Type B pancreatic cell (in vitro differentiated cells): ENCODE measurements around the gene CCDC195. TPM values are rescaled to one million over a fixed set of nuclear protein-coding genes. Genes with fewer than 3 reads are reported as not detected.

Source experiments
- DNase-seq: peaks from one replicate; pipeline ENCODE4 v3.0.0; 2021; ENCODE audit warnings: mixed read lengths; ENCODE audit not compliant: unreplicated experiment; ENCODE audit errors: extremely low spot score
- H3K27ac Mint-ChIP-seq: 2 replicates; pipeline ENCODE4 v1.8.0; 2021; ENCODE audit warnings: mild to moderate bottlenecking, mixed read lengths
- H3K27me3 Mint-ChIP-seq: 2 replicates; pipeline ENCODE4 v1.8.0; 2021; ENCODE audit warnings: mixed read lengths
- H3K36me3 Mint-ChIP-seq: 2 replicates; pipeline ENCODE4 v1.8.0; 2021; ENCODE audit warnings: mixed read lengths
- H3K4me1 Mint-ChIP-seq: one replicate; pipeline ENCODE4 v1.8.0; 2021; ENCODE audit warnings: mixed read lengths; ENCODE audit not compliant: unreplicated experiment
- H3K4me3 Mint-ChIP-seq: 2 replicates; pipeline ENCODE4 v1.8.0; 2021; ENCODE audit warnings: mild to moderate bottlenecking, mixed read lengths
- H3K9me3 Mint-ChIP-seq: 2 replicates; pipeline ENCODE4 v1.8.0; 2021; ENCODE audit warnings: mixed read lengths
- total RNA-seq: library from RNA; stranded (reverse); gene quantifications from 2 replicates; pipeline ENCODE4 v1.2.1, GENCODE V29; 2021; ENCODE audit warnings: low replicate concordance
- TF ChIP-seq, protein P1 (sequence below): fragments of 200-600 bp; sonication (generic); conservative IDR thresholded peaks from 2 replicates; pipeline ENCODE4 v1.5.0; 2021; ENCODE audit warnings: antibody characterized with exemption, mild to moderate bottlenecking

The CCDC195 gene
- total RNA-seq, 1 donor from 2014 or later = not detected

DNA sequence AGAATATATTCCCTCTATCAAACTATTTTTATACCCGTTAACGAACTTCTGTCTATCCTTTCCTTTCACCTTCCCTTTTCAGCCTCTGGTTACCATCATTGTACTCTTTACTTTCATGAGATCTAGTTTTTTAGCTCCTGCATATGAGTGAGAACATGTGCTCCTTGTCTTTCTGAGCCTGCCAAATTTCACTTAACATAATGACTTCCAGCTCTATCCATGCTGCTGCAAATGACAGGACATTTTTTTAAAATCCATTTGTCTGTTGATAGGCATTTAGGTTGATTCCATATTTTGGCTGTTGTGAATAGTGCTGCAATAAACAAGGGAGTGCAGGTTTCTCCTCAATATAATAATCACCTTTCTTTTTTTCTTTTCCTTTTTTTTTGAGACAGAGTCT is 8.2 kb upstream of the CCDC195 start:
- no peaks in the 10 kb centered on the region for H3K27me3 Mint-ChIP-seq
- no peak overlapping the region for H3K4me3 Mint-ChIP-seq
- TF ChIP-seq, protein P1, sequence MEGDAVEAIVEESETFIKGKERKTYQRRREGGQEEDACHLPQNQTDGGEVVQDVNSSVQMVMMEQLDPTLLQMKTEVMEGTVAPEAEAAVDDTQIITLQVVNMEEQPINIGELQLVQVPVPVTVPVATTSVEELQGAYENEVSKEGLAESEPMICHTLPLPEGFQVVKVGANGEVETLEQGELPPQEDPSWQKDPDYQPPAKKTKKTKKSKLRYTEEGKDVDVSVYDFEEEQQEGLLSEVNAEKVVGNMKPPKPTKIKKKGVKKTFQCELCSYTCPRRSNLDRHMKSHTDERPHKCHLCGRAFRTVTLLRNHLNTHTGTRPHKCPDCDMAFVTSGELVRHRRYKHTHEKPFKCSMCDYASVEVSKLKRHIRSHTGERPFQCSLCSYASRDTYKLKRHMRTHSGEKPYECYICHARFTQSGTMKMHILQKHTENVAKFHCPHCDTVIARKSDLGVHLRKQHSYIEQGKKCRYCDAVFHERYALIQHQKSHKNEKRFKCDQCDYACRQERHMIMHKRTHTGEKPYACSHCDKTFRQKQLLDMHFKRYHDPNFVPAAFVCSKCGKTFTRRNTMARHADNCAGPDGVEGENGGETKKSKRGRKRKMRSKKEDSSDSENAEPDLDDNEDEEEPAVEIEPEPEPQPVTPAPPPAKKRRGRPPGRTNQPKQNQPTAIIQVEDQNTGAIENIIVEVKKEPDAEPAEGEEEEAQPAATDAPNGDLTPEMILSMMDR = no peak
- H3K9me3 Mint-ChIP-seq = peaks cover 5% of the 10 kb centered on the region
- H3K36me3 Mint-ChIP-seq = no peaks in the 10 kb centered on the region
- no peak for DNase-seq
- H3K4me1 Mint-ChIP-seq = no peaks in the 10 kb centered on the region
- H3K27ac Mint-ChIP-seq = no peak overlapping the region

DNA sequence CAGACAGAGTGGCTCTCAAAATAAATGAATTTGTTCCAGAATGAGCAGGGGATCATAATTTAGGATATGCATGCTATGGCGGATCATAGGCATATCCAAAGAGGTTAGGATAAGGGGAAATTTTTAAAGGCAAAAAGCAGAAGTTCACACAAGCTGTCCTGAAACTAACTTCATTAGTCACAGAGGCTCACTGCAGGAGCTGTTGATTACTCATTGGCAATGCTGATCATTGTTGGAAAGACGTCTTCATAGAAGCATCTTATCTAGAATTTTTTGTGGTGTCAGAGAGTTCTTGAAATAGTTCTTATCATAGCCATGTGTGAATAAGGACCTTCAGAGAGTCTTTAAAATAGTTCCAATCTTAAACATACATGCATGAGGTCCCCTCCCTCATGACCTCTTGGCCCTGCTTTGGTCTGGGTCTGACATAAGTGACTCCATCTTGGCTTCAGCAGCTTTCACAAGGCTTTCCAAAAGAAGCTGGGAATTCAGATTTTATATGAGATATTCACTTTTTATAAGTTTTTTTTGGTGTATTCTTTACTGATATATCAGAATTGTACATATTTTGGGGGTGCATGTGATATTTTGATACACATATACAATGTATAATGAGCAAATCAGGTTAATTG is 7.5 kb upstream of the CCDC195 start:
- no peak overlapping the region for H3K4me3 Mint-ChIP-seq
- peaks cover 5% of the 10 kb centered on the region for H3K9me3 Mint-ChIP-seq
- H3K27me3 Mint-ChIP-seq = no peaks in the 10 kb centered on the region
- DNase-seq = no peak
- H3K36me3 Mint-ChIP-seq = no peaks in the 10 kb centered on the region
- TF ChIP-seq, protein P1 = no peak
- no peak overlapping the region for H3K27ac Mint-ChIP-seq
- H3K4me1 Mint-ChIP-seq = no peaks in the 10 kb centered on the region

GRCh38 chr2:224722770-224723169 is 6.6 kb upstream of the CCDC195 start:
- TF ChIP-seq, protein P1 = no peak
- Mint-ChIP-seq H3K27me3 (no peaks in the 10 kb centered on the region), H3K27ac (no peak overlapping the region), H3K36me3 (no peaks in the 10 kb centered on the region), H3K9me3 (no peaks in the 10 kb centered on the region), H3K4me3 (no peak overlapping the region), H3K4me1 (no peaks in the 10 kb centered on the region)
- no peak for DNase-seq

- TF ChIP-seq, protein P1 = no peak
- H3K9me3 Mint-ChIP-seq = no peaks in the 10 kb centered on the region
These were observed 6.1 kb upstream of the CCDC195 start for GRCh38 chr2:224722250-224722649.

DNA sequence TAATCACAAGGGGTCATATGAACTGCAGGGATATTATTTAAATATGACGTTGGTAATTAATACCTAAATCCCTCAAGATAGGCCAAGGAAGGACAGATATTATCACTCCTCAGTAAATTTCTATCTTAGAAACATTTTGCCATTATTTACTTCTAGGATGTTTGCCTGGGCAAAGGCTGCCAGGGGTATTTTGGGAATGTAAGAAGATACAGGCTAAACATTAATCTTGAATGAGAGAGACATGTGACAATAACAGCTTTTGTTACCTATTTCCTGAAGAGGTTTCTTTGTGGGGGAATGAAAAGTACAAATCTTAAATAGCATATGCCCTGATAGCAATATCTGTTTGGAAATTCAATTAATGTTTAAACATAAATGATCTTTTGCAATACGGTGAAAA is 756 bp upstream of the CCDC195 start:
- Mint-ChIP-seq H3K9me3 (peaks cover 7% of the 10 kb centered on the region), H3K27me3 (no peaks in the 10 kb centered on the region), H3K36me3 (no peaks in the 10 kb centered on the region), H3K27ac (no peak overlapping the region), H3K4me3 (no peak overlapping the region), H3K4me1 (no peaks in the 10 kb centered on the region)
- DNase-seq = no peak
- TF ChIP-seq, protein P1 = no peak

More at GRCh38 chr2:224722250-224722649, 6.1 kb upstream of the CCDC195 start:
- H3K36me3 Mint-ChIP-seq = no peaks in the 10 kb centered on the region
- DNase-seq = no peak
- H3K4me1 Mint-ChIP-seq = no peaks in the 10 kb centered on the region
- H3K27me3 Mint-ChIP-seq = no peaks in the 10 kb centered on the region
- H3K4me3 Mint-ChIP-seq = no peak overlapping the region
- no peak overlapping the region for H3K27ac Mint-ChIP-seq
